Breast epithelium (tissue), 4 donors: Measurements from ENCODE around the gene GPBAR1. TPM values are rescaled to one million over a fixed set of nuclear protein-coding genes. Genes with fewer than 3 reads are reported as not detected.

Experiments used
- DNase-seq, 2 donors: peaks; one replicate each; pipeline ENCODE4 v3.0.0-alpha.2; 2019; ENCODE audit warnings: low spot score in 2 of 2
- H3K27ac ChIP-seq, 2 donors: fragments of 200-600 bp; sonication (generic) in 1 of 2; one replicate each; pipeline ENCODE4 v1.5.1; 2016 to 2019; ENCODE audit warnings: mild to moderate bottlenecking in 1 of 2
- H3K27me3 ChIP-seq, 2 donors: fragments of 200-600 bp; sonication (generic) in 1 of 2; one replicate each; pipeline versions ENCODE4 v1.5.1 to v1.6.0; 2017 to 2019; ENCODE audit warnings: control low read depth in 1 of 2, mild to moderate bottlenecking in 1 of 2
- H3K36me3 ChIP-seq: fragments of 200-600 bp; one replicate; pipeline ENCODE4 v1.5.1; 2019
- H3K4me1 ChIP-seq, 2 donors: fragments of 200-600 bp; sonication (generic); one replicate each; pipeline ENCODE4 v1.5.1; 2016 to 2019; ENCODE audit warnings: control low read depth in 1 of 2
- H3K4me3 ChIP-seq, 3 donors: fragments of 200-600 bp; sonication (generic); 1 replicate in 2 of 3; 2 replicates in 1 of 3; pipeline ENCODE4 v1.5.1; 2016 to 2019; ENCODE audit warnings: mild to moderate bottlenecking in 3 of 3, moderate library complexity in 2 of 3
- H3K9me3 ChIP-seq, 2 donors: fragments of 200-600 bp; sonication (generic) in 1 of 2; one replicate each; pipeline ENCODE4 v1.5.1; 2016 to 2019; ENCODE audit warnings: control low read depth in 1 of 2
- CTCF ChIP-seq, 3 donors: fragments of 450-650 bp; IDR thresholded peaks; one replicate each; pipeline ENCODE4 v1.5.1; 2016 to 2017; ENCODE audit warnings: antibody characterized with exemption in 3 of 3, mild to moderate bottlenecking in 3 of 3, moderate library complexity in 3 of 3
- POLR2A ChIP-seq: fragments of 450-650 bp; IDR thresholded peaks from one replicate; pipeline ENCODE4 v1.6.1; 2016; ENCODE audit warnings: antibody characterized with exemption, mild to moderate bottlenecking, moderate library complexity
- POLR2AphosphoS5 ChIP-seq, 3 donors: sonication (generic); formaldehyde crosslinking; IDR thresholded peaks; one replicate each; pipeline ENCODE4 v1.6.1; 2017; ENCODE audit warnings: antibody characterized with exemption in 3 of 3
- intact Hi-C: fragments of 100-400 bp; cut with DNase I; formaldehyde crosslinking; loops from one replicate; pipeline ENCODE4 v1.15.1; 2023; ENCODE audit warnings: low total_unique reads
- total RNA-seq, 3 donors: library from RNA; depleted of rRNA; stranded (reverse); fragments of >200 nt; gene quantifications; one replicate each; pipeline ENCODE4 v1.1.0, GENCODE V29; 2016

Gene GPBAR1
- total RNA-seq, 3 donors from 2014 or later, result 5.2 to 22.2 (median 8.5) TPM

- H3K4me1 ChIP-seq, result peaks cover 0 to 4% of the 10 kb centered on the region in 2 donors
- TF ChIP-seq POLR2AphosphoS5 (IDR thresholded peaks at IDR 0.05) (peak in 1 of 3 donors; percentile 13), POLR2A (no peak), CTCF (IDR thresholded peaks at IDR 0.05) (no peak)
- H3K9me3 ChIP-seq, result no peaks in the 10 kb centered on the region
- peak overlapping the region; percentile 95 to 96 for H3K27ac ChIP-seq
- no peaks in the 10 kb centered on the region for H3K27me3 ChIP-seq
- intact Hi-C loops, result loop anchor here (1.0 kb wide), 1 partner anchor 20 kb away; no protein-coding TSS in a partner anchor
- peak overlapping the region; percentile 86 to 100 (median 98) for H3K4me3 ChIP-seq
- DNase-seq, result peak; percentile 44 to 57
- H3K36me3 ChIP-seq, result no peaks in the 10 kb centered on the region
These were observed 43.2 kb upstream of the GPBAR1 start for GRCh38 chr2:218217360-218218267.

GRCh38 chr2:218218268-218219185 is 42.3 kb upstream of the GPBAR1 start:
- Histone ChIP-seq H3K9me3 (no peaks in the 10 kb centered on the region), H3K4me1 (peaks cover 0 to 4% of the 10 kb centered on the region in 2 donors), H3K27ac (peak overlapping the region; percentile 95 to 96), H3K4me3 (peak overlapping the region; percentile 86 to 100 (median 98)), H3K36me3 (no peaks in the 10 kb centered on the region), H3K27me3 (no peaks in the 10 kb centered on the region)
- intact Hi-C loops, result no loop called here
- DNase-seq, result no peak
- TF ChIP-seq POLR2A (no peak), POLR2AphosphoS5 (IDR thresholded peaks at IDR 0.05) (no peak), CTCF (IDR thresholded peaks at IDR 0.05) (no peak)

GRCh38 chr2:218219934-218220333 is 40.9 kb upstream of the GPBAR1 start:
- Histone ChIP-seq H3K27me3 (no peaks in the 10 kb centered on the region), H3K4me3 (peak overlapping the region in 2 of 3 donors; percentile 31 to 100), H3K4me1 (peaks cover 0 to 4% of the 10 kb centered on the region in 2 donors), H3K27ac (peak overlapping the region in 1 of 2 donors; percentile 96), H3K36me3 (no peaks in the 10 kb centered on the region), H3K9me3 (no peaks in the 10 kb centered on the region)
- intact Hi-C loops, result no loop called here
- TF ChIP-seq CTCF (IDR thresholded peaks at IDR 0.05) (no peak), POLR2AphosphoS5 (IDR thresholded peaks at IDR 0.05) (no peak), POLR2A (no peak)
- DNase-seq, result no peak

GRCh38 chr2:218221000-218221399 is 39.8 kb upstream of the GPBAR1 start:
- H3K36me3 ChIP-seq, result no peaks in the 10 kb centered on the region
- TF ChIP-seq POLR2AphosphoS5 (IDR thresholded peaks at IDR 0.05) (no peak), POLR2A (no peak), CTCF (IDR thresholded peaks at IDR 0.05) (no peak)
- H3K27me3 ChIP-seq, result no peaks in the 10 kb centered on the region
- intact Hi-C loops, result no loop called here
- DNase-seq, result no peak
- no peak overlapping the region for H3K4me3 ChIP-seq
- peaks cover 0 to 4% of the 10 kb centered on the region in 2 donors for H3K4me1 ChIP-seq
- H3K9me3 ChIP-seq, result no peaks in the 10 kb centered on the region
- H3K27ac ChIP-seq, result no peak overlapping the region
